Stimulated activated CD4-positive, alpha-beta T cell treated with anti-CD3 and anti-CD28 coated beads, Interleukin-15, amount 100 ng/mL, for 24 hours (primary cell): ENCODE measurements around the gene PARD6A.
A peak's percentile ranks its signal among the peaks of the same experiment; 100 is the strongest.
"Not testable (repeated sequence)": the region's sequence is repeated elsewhere in the genome, so short reads cannot be mapped to it uniquely, and the experiment has no call there.

Experiments used
- DNase-seq: peaks from one replicate; pipeline ENCODE4 v3.0.0-alpha.2; 2020

PARD6A gene

GRCh38 chr16:67667817-67668494 is 7.2 kb downstream of the PARD6A start:
- DNase-seq = peak; percentile 88

DNA sequence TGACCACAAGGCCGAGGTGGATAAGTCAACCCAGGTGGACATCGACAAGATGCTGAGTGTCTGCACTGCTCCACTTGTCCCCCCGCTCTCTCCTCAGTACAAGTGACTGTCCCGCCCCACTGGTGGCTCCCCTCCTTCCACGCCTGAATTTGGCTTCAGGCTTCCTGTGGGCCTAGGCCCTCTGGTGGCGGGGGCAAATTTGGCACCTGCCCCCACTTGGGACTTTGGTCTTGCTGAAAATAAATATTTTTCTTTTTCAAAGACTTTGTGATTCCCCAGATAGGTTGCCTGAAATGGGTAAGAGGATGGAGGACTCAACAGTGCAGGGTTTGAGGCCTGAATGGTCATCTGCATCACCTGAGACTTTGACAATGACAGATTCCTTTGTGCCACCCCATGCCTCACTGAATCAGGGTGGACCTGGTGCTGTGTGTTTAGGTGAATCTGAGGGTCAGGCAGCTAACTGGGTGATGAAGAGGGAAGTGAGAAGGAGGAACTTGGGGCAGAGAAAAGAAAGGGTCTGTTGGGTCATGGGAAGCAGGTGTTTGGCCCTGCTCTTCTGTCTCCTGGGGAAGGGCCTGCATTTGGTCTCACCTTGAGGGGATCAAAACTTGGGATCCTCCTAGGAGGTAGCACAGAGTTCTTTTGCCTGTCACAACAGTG is 7.9 kb downstream of the PARD6A start:
- DNase-seq = no peak

DNA sequence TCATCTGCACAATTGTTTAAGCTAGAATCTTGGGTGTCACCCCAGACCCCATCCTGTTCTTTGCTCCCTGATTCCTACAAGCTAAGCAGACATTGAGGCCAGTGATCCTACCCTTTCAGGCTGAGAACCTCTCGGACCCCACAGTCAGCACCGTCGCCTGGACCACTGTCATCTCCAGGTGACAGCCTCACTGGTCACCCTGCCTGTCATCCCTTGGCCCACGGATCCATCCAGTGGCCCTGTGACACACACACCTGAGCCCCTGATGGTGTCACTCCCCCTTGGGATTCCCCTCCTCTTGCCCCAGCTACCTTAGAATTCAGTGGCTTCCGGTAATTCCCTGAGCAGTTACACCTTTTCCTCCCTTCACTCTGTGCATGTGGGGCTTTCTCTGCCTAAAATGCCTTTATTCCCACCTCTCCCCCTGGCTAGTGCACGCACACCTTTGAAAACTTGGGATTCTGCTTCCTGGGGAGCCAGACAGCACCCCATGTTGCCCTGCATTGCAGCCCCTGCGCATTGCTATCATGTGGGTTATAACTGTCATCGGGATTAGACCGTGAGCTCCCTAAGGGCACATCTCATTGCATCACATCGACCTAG is 8.8 kb downstream of the PARD6A start:
- no peak for DNase-seq

GRCh38 chr16:67672306-67672705 is 11.5 kb downstream of the PARD6A start:
- no peak for DNase-seq

GRCh38 chr16:67672739-67673662 is 12.2 kb downstream of the PARD6A start:
- DNase-seq = peak; percentile 66

DNA sequence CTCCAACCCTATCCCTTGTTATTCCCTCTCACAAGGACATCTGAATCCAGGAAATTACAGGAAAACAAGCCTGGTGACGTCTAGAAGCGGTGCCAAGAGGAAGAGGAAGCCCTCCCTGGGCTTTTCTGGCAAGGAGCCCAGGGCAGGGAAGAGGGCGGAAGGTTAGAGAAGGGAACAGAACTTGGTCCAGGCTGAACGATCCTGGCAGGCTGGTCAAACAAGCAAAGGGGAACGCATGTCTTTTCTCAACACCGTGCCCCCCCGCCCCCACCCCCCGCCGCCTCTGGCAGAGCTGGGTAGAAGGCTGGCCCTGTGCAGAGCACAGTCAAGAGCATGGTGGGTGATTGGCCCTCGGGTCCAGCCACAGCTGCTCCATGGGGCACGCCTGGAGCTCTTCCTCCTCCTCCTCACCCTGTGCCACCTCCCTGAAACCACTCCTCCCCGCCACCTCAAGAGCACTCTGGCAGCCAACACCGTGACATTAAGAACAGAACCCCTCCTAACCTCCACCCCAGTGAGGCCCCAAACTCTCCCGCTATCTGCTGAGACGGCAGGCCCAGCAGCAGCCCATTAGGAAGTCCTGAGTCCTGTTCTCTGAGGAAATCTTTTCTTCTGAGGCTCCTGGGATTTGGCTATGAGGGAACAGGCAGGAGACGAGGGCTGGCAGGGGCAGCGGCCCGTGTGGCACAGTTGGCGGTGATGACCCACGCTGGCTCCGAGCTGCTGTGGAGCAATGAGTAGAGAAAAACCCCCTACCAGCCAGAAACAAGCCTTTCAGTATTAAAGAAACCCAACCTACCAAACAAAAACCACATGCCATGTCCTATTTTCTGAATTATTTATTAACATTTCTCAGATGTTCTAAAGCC is 13.2 kb downstream of the PARD6A start:
- DNase-seq = no peak

- no peak for DNase-seq
Observed at GRCh38 chr16:67674851-67675578, 14.3 kb downstream of the PARD6A start.

- no peak for DNase-seq
Observed at GRCh38 chr16:67675579-67675935, 14.8 kb downstream of the PARD6A start.

- no peak for DNase-seq
Observed at GRCh38 chr16:67675999-67676398, 15.2 kb downstream of the PARD6A start.

DNA sequence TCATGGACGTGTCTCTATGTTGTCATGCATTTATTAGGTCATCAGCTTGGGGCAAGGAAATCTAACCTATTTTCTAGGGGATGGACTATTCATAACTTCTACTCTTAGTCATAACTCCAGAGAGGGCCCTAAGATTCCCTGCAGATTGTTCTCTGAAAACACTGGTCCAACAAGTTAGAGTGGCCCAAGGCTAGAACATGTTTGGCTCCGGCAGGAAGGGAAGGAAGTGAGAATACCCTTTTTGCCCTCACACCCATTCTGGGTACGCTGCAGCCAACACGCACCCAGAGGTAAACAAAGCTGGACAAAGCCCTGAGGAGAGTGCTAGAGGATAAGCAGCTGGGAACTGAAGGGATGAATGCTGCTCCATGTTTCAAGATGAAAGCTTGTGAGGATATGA is 15.8 kb downstream of the PARD6A start:
- no peak for DNase-seq

DNA sequence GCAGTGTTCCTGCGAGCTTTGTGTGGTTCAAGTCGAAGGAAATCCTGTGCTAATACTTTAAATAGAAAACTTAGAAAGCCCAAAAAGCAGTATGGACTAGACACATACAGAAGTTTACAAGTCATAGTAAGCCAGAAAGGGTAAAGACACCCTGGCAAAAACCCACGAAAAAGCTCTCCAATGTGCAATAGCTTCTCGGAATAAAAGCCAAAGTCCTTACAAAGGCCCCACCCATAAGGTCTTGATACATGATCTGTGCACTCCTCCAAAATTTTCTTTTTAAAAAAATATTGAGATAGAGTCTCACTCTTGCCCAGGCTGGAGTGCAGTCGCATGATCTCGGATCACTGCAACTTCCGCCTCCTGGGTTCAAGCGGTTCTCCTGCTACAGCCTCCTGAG is 16.2 kb downstream of the PARD6A start:
- no peak for DNase-seq

GRCh38 chr16:67677712-67678111 is 17.0 kb downstream of the PARD6A start:
- DNase-seq = no peak

GRCh38 chr16:67678354-67679023 is 17.7 kb downstream of the PARD6A start:
- DNase-seq = no peak

GRCh38 chr16:67679935-67680897 is 19.5 kb downstream of the PARD6A start:
- DNase-seq = no peak

DNA sequence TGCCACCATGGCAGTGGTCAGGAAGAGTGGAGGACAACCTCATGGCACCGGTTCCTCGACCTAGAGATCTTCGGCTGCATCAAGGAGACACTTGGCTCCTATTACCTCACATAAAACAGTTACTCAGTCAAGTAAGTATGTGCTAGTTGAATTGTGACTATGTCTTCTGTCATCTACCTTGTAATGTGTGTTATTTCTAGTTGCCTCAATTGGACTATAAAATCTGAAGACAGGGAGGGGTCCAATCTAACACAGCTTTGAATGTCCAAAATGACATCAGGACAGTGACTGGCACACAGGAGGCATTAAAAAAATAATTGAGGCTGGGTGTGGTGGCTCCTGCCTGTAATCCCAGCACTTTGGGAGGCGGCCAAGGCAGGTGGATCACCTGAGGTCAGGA is 23.0 kb downstream of the PARD6A start:
- DNase-seq = no peak

GRCh38 chr16:67685388-67686112 is 24.8 kb downstream of the PARD6A start:
- DNase-seq = no peak

DNA sequence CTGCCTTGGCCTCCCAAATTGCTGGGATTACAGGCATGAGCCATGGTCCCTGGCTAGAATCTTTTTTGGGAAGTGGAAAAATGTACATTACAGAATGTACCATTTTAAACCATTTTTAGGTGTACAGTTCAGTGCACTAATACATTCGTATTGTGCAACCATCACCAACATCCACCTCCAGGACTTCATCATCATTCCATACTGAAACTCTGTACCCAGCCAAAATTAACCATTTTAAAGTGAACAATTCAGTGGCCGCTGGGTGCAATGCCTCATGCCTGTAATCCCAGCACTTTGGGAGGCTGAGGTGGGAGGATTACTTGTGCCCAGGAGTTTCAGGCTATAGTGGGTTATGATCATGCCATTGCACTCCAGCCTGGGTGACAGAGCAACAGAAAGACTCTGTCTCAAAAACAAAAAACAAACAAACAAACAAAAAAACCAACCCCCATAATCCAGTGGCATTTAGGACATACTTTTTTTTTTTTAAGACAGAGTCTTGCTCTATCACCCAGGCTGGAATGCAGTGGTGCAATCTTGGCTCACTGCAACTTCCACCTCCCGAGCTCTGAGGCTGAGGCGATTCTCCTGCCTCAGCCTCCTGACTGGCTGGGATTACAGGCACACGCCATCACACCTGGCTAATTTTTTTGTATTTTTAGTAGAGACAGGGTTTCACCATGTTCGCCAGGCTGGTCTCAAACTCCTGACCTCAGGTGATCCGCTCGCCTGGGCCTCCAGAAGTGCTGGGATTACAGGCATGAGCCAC is 32.9 kb downstream of the PARD6A start:
- DNase-seq = not testable (repeated sequence)

GRCh38 chr16:67694611-67695010 is 33.9 kb downstream of the PARD6A start:
- no peak for DNase-seq
